ENCODE measurements around the gene TM4SF18.

TM4SF18 gene

DNA sequence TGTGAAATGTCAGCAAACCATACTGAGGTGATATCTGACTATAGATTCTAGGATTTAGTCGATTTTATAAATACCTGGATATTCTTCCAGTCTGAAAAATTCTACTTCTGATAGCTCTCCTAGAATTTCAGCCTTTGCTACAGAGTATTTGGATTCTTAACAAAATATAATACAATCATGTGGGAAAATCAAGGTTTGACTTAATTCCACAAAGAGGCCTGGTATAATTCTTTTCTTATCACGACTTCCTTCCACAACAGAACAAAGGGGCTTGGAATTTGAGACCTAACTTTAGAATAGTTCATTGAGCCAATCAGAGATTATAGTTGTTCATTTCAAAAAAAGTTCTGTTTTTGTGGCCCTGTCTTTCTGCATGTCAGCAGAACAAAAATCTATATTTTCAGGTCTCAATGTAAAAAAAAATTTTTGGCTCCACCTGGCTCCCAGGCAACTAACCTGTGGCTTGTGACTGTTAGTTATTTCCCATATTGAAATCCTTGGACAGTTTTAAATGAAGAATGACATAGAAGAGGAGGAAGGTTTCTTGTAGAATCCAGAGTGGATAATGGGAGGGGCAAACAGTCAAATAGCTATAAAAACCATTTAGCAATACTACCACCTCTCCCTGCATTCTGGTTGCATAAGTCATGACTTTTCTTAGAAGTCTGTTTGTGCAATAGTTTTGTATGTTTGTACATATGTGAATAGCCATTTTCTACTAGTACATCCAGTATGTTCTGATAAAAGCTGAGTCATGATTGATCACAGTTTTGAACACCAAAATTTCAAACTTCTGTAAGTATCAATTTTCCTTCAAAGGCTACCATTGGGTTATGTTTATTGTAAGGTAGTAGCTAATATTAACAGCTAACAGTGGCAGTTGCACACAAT lies 40.0 kb upstream of the TM4SF18 start:
- DNase-seq = no peak
- no peak overlapping the region for H3K4me3 Mint-ChIP-seq
- no peaks in the 10 kb centered on the region for H3K36me3 Mint-ChIP-seq (ENCODE audit: low read depth)
- peaks cover 5% of the 10 kb centered on the region for H3K4me1 Mint-ChIP-seq (ENCODE audit: low read depth)
- H3K27ac Mint-ChIP-seq = no peak overlapping the region
- no peaks in the 10 kb centered on the region for H3K9me3 Mint-ChIP-seq
- peaks cover 28% of the 10 kb centered on the region for H3K27me3 Mint-ChIP-seq

DNA sequence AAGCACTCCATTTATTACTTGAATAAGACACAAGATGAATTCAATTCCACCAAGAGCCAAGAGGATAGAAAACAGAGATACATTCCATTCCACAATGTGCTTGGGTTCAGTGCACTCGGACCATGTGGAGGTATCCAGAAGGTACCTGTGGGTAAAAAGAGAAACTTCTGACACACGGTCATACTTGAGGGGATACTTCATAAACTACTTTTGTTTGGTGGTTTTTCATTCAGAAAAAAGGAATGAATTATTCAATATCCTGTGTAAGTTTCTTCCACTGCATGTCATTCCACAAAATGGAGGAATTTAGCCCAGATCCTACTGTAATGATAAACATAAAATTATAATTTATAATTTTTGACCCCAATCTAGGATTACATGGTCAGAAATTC lies 38.3 kb upstream of the TM4SF18 start:
- H3K36me3 Mint-ChIP-seq (ENCODE audit: low read depth) = no peaks in the 10 kb centered on the region
- no peaks in the 10 kb centered on the region for H3K9me3 Mint-ChIP-seq
- H3K4me1 Mint-ChIP-seq (ENCODE audit: low read depth) = peaks cover 9% of the 10 kb centered on the region
- no peak overlapping the region for H3K4me3 Mint-ChIP-seq
- H3K27me3 Mint-ChIP-seq = peaks cover 12% of the 10 kb centered on the region
- H3K27ac Mint-ChIP-seq = no peak overlapping the region
- no peak for DNase-seq

DNA sequence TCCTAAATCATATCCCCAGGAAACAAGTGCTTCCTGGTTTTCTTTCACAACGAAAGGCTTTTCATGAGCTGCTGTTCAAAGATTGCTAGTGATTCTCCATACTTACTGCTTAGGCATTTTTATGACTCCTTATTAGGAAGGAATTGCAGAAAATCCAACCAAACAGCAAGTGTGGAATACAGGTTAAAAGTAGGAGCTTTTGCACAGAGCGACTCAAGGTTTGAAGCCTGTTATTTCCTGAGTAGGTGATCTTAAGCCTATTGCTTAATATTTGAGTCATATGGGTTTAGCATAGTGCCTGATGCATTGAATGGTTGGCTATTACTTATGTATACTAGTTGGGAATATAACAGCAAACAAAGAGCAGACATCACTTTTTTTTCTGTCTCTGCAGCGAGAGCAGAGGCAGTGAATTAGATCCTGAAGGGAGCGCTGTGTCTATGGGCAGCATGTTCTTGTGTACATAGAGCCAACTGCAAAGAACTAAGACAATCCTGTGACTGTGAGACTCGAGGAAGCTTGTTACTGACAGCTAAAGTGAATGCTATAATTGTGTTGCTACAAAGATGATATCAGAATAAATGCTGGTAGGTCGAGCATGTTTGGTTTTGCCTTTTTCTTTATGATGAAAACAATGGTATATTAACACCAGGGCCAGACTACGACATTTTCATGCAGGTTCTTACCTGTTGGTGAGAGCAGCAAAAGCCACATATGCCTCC lies 37.7 kb upstream of the TM4SF18 start:
- DNase-seq = no peak
- H3K4me3 Mint-ChIP-seq = no peak overlapping the region
- H3K36me3 Mint-ChIP-seq (ENCODE audit: low read depth) = no peaks in the 10 kb centered on the region
- no peak overlapping the region for H3K27ac Mint-ChIP-seq
- H3K27me3 Mint-ChIP-seq = peaks cover 11% of the 10 kb centered on the region
- no peaks in the 10 kb centered on the region for H3K9me3 Mint-ChIP-seq
- H3K4me1 Mint-ChIP-seq (ENCODE audit: low read depth) = peaks cover 12% of the 10 kb centered on the region

DNA sequence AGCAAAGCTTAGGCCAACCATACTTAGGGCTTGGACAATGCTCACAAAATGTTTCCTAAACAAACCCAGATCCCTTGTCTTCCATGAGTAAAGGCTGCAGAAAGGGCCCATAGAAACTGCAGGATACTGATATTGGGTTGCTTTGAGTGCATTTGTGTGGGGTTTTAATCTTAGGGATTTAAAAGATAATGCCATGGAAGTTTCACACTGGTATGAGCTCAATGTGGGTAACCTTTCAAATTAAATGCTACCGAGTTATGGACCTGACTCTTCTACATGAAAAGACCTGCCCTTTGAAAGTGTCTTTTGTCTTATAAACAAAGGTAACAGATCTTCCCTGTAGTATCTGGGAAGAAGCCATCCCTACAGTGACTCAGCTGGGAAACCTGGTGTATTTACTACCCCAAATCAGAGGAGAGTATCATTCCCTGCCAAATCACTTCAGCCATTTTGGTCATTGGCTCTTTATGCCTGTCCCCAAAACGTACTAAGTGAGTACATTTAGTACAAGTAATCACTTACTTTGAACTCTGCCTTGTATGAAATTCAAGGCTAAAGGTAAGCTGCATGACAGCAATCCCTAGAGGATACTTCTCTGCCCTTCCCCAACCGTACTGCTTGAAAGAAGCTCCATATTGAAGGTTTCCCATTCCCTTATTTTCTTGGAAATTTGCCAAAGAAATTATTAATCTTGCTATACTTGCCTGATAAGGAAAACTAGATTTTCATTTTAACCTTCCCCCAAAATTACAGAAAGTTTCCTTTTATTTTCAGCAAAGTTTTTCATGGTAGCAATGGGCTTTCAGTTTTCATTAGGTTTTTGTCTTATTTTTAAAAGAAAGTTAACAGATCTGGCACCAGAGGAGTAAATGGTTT lies 36.8 kb upstream of the TM4SF18 start:
- Mint-ChIP-seq H3K27ac (no peak overlapping the region), H3K36me3 (ENCODE audit: low read depth) (no peaks in the 10 kb centered on the region), H3K4me3 (no peak overlapping the region), H3K9me3 (no peaks in the 10 kb centered on the region), H3K27me3 (peaks cover 11% of the 10 kb centered on the region), H3K4me1 (ENCODE audit: low read depth) (peaks cover 12% of the 10 kb centered on the region)
- no peak for DNase-seq

DNA sequence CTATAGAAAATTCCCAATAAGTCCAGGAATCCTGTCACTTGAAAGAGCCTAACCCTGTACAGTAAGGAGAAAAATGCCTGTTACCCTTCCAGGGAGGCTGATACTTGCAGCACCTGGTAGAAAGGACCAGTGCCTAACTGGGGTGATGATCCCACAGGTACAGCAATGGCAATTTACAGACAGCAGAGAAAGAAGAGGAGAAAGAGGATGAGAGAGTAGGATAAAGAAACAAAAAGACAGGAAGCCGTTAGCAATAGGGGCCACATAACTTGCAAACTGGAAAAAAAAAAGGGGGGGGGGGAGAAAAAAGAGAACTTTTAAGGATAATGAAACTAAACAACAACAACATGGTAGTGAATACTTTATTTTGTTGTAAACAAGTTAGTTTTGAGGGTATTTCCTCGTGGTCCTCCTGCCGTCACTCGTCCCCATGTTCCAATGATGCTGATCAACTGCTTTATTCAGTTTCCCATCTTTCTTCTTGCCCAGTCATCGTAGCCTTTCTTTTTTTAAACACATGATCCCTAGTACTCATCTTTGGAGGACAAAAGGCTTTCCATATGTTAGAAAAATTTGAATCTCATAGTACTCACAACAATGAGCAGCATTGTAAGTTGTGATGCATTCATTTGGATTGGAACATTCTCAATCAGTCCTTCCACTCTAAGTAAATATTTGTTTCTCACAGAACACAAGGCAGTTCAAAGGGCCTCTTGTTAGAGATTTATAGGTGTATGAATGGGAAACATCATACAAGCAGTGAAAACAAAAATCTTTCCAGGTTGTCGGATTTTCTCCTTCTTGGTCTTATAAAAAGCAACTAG lies 35.5 kb upstream of the TM4SF18 start:
- Mint-ChIP-seq H3K4me1 (ENCODE audit: low read depth) (peaks cover 12% of the 10 kb centered on the region), H3K36me3 (ENCODE audit: low read depth) (no peaks in the 10 kb centered on the region), H3K4me3 (no peak overlapping the region), H3K27ac (no peak overlapping the region), H3K27me3 (peaks cover 12% of the 10 kb centered on the region), H3K9me3 (no peaks in the 10 kb centered on the region)
- DNase-seq = no peak

DNA sequence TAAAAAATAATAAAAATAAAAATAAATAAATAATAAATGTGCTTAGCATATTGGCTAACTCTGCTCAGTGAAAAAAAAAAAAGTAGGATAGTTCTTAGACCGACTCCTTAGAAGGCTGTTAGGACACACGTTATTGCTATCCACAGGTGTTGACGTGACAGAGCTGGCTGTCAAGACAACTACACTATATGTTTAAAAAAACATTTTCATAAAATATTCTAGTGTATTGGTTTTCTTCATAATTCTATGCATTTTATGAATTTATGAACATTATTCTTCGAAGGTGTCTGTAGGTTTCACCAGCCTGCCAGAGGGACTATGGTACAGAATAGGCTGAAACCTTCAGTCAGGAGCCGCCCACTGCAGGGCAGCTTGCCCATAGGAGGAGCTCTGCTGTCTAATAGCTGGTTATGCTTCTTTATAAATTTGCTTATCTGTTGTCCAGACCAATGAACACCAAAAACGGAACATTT lies 34.8 kb upstream of the TM4SF18 start:
- Mint-ChIP-seq H3K4me3 (no peak overlapping the region), H3K27me3 (peaks cover 13% of the 10 kb centered on the region), H3K36me3 (ENCODE audit: low read depth) (no peaks in the 10 kb centered on the region), H3K27ac (no peak overlapping the region), H3K4me1 (ENCODE audit: low read depth) (peaks cover 12% of the 10 kb centered on the region), H3K9me3 (no peaks in the 10 kb centered on the region)
- no peak for DNase-seq

DNA sequence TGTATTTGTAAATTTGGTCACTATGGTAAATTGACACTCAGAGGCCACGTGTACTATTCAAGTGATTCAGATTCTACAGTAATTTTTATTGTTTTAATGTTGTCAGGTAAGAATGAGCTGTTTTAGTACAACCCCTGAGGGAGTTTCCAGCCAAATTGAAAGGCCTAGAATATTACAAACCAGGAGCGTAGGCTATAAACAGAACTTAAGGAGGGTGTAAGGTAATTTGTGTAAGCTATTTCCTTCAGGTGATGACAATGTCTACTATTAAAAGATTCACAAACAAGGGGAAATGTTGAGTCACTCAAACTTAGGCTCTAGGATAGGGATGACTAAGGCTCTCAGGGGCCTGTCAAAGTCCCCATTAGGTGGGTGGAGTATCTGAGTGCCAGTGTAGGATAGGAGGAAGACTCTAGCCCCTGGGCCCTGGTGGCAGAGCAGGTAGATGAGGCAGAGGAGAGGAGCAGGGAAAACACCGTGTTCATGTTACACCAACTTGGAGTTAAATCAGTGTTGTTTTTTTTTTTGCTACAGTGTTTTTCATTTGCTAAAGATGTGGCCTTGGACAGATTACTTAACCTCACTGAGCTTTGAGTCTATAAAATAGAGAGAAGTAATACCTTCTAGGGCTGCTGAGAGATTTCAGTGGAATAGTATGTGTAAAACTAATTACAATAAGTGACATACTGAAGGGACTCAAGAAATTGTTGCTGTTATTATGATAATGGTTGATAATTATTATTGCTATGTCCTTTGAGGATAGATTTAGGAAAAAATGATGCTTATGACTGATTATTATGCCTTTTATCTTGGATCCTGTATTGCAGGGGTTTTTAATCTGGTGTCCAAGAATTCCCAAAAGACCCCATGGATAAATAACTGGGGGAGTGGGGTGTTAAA lies 33.8 kb upstream of the TM4SF18 start:
- peak overlapping the region; percentile 45 for H3K27ac Mint-ChIP-seq
- no peaks in the 10 kb centered on the region for H3K36me3 Mint-ChIP-seq (ENCODE audit: low read depth)
- peaks cover 14% of the 10 kb centered on the region for H3K27me3 Mint-ChIP-seq
- H3K4me1 Mint-ChIP-seq (ENCODE audit: low read depth) = peaks cover 12% of the 10 kb centered on the region
- no peak for DNase-seq
- no peak overlapping the region for H3K4me3 Mint-ChIP-seq
- H3K9me3 Mint-ChIP-seq = no peaks in the 10 kb centered on the region

DNA sequence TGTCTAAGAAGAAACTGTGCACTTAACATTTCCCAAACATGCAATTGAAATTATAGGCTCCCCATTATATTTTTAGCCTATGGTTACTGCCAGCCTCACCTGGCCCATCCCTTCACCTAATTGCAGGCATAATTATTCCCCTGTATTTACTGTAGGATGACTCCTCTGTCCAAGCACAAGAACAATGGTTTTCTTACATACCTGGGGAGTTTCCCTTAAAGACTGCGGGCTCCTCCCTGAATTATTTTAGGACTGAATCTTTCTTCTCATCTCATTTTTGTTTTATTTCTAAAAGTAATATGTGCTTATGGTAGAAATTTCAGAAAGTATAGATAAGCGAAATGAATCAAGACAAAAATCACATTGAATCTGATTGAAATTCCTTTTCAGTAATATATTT lies 32.6 kb upstream of the TM4SF18 start:
- no peak for DNase-seq
- Mint-ChIP-seq H3K36me3 (ENCODE audit: low read depth) (no peaks in the 10 kb centered on the region), H3K27me3 (peaks cover 24% of the 10 kb centered on the region), H3K4me3 (no peak overlapping the region), H3K9me3 (no peaks in the 10 kb centered on the region), H3K27ac (no peak overlapping the region), H3K4me1 (ENCODE audit: low read depth) (peaks cover 12% of the 10 kb centered on the region)

DNA sequence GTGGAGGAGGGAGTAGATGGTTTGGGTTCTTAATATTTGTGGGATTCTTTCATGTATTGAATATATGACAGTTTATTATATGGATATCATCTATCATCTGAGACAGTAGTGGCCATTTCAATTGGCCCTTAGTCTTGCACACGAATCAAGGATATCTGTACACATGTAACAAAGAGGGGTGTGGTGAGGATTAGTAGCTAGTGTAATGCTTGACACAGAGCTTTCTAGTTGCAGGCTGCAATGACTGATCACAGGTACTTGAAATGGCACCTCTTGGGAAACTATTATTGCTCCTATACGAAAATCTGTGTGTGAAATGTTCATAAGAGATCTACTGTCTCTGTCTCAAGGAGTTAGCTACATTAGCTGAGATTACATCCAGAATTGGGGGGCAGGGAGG lies 31.2 kb upstream of the TM4SF18 start:
- Mint-ChIP-seq H3K4me1 (ENCODE audit: low read depth) (peaks cover 12% of the 10 kb centered on the region), H3K9me3 (no peaks in the 10 kb centered on the region), H3K27me3 (peaks cover 24% of the 10 kb centered on the region), H3K27ac (no peak overlapping the region), H3K36me3 (ENCODE audit: low read depth) (no peaks in the 10 kb centered on the region), H3K4me3 (no peak overlapping the region)
- DNase-seq = no peak

DNA sequence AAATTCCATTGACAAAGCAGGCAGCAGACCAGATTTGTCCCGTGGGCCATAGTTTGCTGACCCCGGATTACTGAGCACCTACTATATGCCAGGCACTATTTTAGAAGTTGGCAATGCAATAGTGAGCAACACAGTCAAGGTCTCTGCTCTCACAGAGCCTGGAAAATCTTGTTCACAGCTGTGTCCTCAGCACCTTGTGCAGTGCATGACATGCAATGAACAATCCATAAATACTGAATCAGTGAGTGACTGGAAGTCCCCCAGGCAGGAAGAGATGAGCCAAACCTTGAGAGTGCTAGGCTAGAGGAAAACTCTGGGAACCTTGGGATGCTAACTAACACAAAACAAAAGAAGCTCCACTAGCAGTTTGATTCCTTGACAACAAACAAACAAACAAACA lies 29.6 kb upstream of the TM4SF18 start:
- Mint-ChIP-seq H3K9me3 (no peaks in the 10 kb centered on the region), H3K27ac (no peak overlapping the region), H3K36me3 (ENCODE audit: low read depth) (no peaks in the 10 kb centered on the region), H3K27me3 (peaks cover 35% of the 10 kb centered on the region), H3K4me1 (ENCODE audit: low read depth) (peaks cover 12% of the 10 kb centered on the region), H3K4me3 (no peak overlapping the region)
- no peak for DNase-seq

DNA sequence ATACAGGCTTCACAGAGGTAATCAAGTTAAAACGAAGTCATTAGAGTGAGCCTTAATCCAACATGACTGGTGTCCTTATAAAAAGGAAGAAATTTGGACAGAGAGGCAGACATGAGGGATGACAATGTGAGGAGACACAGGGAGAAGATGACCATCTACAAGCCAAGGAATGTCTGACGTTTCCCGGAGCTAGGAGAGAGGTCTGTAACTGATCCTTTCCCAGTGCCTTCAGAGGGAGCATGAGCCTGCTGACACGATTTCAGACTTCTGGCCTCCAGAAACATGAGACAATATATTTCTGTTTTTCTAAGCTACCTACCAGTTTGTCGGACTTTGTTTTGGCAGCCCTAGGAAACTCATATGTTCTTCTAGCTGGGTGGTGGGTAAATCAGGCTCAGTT lies 28.9 kb upstream of the TM4SF18 start:
- H3K4me3 Mint-ChIP-seq = no peak overlapping the region
- H3K36me3 Mint-ChIP-seq (ENCODE audit: low read depth) = no peaks in the 10 kb centered on the region
- no peak overlapping the region for H3K27ac Mint-ChIP-seq
- H3K27me3 Mint-ChIP-seq = peaks cover 35% of the 10 kb centered on the region
- H3K9me3 Mint-ChIP-seq = no peaks in the 10 kb centered on the region
- H3K4me1 Mint-ChIP-seq (ENCODE audit: low read depth) = peaks cover 10% of the 10 kb centered on the region
- DNase-seq = no peak

DNA sequence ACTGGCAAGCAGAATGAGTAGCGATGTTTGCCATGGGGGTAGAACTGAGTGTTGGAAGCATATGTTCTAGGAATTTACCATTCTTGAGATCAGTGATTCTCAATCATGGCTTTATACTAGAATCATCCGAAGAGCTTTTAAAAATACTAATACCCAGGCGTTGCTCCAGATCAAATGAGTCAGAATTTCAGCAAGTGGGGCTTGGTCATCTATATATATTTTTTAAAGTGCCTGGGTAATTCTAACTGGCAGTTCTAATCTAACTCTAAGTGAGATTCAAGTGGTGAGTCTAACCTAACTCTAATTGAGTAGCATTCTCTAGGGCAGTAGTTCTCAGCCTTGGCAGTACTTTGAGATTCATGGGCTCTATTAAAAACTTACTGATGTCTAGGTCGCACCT lies 23.2 kb upstream of the TM4SF18 start:
- Mint-ChIP-seq H3K9me3 (no peaks in the 10 kb centered on the region), H3K27me3 (peaks cover 26% of the 10 kb centered on the region), H3K4me3 (no peak overlapping the region), H3K36me3 (ENCODE audit: low read depth) (no peaks in the 10 kb centered on the region), H3K27ac (no peak overlapping the region), H3K4me1 (ENCODE audit: low read depth) (no peaks in the 10 kb centered on the region)
- no peak for DNase-seq

DNA sequence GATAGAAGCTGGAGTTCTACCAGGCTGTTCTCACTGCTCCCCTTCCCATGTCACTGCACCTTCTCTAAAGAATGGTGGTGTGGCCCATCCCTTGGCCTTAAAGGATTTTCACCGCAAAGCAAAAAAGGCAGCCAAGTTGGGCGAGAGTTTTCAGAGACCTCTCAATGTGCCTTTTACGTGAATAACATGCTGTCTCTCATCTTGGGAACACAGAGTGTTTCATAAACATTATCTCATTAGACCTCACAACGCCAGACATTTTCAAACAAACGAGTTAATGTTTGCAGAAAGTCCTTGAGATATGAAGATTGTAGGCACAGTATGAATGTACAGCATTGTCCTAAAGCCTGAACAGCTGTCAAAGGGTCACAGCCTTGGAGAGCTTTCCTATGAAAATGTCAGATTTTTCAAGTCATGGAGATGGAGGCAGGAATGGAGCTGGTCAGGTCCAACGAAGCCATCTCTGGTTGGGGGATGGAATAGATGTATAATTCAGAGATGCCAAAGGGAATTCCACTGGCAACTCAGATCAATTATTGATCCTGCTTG lies 22.7 kb upstream of the TM4SF18 start:
- Mint-ChIP-seq H3K27me3 (peaks cover 21% of the 10 kb centered on the region), H3K4me1 (ENCODE audit: low read depth) (no peaks in the 10 kb centered on the region), H3K36me3 (ENCODE audit: low read depth) (no peaks in the 10 kb centered on the region), H3K4me3 (no peak overlapping the region), H3K27ac (no peak overlapping the region), H3K9me3 (no peaks in the 10 kb centered on the region)
- no peak for DNase-seq
